IPS-18c (cell line): ENCODE results near the gene TLNRD1.
"Not testable (repeated sequence)": the region's sequence is repeated elsewhere in the genome, so short reads cannot be mapped to it uniquely, and the experiment has no call there.

Source experiments
- H3K4me3 ChIP-seq: 2 replicates; pipeline ENCODE4 v1.7.0; 2013; ENCODE audit warnings: low read depth, mild to moderate bottlenecking, low read length, moderate library complexity; ENCODE audit not compliant: insufficient read depth
- H3K9me3 ChIP-seq: one replicate; pipeline ENCODE4 v1.6.1; 2013; ENCODE audit warnings: mild to moderate bottlenecking, low read length, moderate library complexity; ENCODE audit not compliant: control insufficient read depth, insufficient read depth

The TLNRD1 gene

DNA sequence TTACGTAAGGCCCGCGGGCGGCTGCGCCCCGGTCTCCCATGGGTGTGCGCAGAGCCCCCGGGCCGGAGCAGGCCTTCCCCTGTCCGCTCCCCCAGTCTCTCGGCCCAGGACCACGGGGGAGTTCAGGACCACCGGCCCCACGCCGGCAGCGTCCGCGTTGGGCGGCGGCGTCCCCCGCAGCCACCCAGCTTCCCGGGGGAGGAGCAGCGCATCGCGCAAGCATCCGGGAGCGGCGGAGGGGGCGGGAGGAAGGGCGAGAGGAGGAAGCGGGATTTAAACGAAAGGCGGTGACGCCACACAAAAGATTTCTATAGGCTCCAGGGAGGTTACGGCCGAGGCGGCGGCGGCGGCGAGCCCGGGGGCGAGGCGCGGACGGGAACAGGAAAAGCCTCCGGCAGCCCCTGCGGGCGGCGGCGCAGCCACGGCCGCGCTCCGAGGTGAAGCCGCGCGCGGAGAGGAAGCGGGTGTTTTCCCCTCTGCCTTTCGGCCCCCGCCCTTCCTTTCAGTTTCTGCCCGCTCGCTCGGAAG lies at the start of gene TLNRD1:
TSS of gene TLNRD1 (plus strand) at position 300 of the 528 bp plus-strand sequence. CDS start 1,349 bp downstream, outside the sequence.
- peak within 1 kb of the TSS; percentile 82 for H3K4me3 ChIP-seq

DNA sequence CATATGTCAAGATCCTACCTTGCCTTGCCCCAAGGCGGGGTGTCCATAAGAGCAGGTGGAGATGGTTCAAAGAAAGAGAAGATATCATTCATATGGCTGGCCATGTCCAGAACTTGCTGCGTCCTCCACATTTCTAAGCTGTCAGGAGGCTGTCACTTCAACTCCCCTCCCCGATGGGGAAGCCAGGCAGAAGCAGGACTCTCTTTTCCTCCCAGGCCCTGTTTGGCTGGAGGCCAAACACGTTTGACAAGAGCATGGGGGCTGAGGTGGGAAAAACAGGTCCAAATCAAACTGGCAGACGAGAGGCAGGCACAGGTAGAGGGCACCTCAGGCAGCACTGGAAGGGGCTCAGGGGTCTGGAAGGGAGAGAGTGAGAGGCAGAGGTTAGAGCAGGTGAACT lies 48.8 kb upstream of the TLNRD1 start:
- H3K4me3 ChIP-seq: no peak overlapping the region
- H3K9me3 ChIP-seq: no peaks in the 10 kb centered on the region

More for the DNA sequence above, at the start of gene TLNRD1:
- H3K9me3 ChIP-seq: no peaks in the 10 kb centered on the region

DNA sequence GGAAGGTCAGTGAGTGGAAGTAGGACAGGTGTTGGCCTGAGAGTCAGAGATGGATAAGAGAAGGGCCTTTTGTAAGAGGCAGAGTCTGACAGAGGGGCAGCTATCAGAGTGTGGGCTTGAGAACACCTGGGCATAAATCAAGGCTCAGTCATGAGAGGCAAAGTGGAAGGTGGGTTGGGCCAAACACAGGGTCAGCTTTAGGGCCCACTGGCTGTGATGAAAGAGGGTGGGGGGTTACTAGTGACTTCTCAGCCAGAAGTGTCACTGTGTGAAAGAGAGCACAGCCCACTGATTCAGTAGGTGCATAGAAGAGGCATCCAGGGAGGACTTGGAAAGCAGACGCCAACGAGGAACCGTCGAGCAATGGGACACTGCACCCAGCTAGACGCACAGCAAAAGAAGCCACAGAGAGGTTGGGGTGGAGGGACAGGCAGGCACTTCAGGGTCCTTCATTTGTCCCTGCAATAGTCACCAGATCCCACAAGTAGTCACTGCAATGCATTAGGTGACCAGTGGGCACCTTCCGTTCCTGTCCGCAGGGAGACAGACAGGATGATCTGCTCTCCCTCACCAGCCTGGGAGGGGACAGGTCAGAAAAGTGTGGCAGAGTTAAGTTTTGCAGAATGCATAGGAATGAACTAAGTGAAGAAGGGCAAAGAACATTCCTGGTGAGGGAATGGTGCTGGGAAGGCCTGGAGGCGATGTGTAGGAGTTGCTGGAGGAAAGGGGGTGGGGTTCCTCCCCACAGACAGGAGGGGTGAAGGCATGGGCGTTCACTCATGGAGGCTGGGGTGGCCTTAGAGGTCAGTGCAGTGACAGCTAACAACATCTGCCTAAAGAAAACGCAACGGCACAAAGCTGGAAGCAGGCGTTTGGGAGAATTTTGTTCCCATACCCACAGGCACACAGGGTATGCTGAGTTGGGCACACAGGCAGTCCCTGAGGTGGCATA lies 47.4 kb upstream of the TLNRD1 start:
- Histone ChIP-seq H3K9me3 (no peaks in the 10 kb centered on the region), H3K4me3 (no peak overlapping the region)

DNA sequence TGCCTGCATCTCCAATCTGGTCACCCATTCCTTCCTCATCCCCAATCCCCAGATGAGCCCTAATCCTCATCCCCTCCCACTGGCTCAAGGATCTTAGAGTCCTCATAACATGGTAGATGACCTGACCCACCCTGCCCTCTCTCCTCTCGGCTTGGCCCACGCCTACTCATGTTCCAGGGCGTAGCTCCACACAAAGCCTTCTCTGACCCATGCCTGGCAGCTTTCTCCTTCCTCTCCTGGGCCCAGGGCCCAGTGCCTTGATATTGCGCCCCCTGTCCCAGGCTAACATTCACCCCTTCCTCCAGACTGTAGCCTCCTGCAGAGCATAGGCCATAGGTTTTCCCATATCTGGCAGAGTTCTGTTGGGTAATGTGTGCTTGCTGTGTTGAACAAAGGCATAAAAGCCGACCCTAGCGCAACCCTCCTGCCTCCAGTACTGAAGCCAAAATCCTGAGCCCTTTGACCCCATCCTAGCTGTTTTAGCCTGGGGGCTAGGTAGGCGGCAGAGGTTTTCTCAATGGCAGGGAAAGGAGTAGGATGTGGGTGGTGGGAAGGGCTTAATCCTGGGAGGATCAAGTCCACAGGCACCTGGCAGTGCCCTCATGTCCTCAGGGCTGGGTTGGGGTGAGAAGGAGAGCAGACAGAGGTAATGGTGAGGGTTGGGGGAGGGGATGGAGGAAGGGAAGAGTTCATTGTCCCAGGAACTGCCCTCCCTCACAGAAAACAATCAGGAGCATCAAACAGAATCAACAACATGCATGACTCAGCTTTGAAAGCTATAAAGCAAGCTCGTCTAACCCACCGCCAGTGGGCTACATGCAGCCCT lies 46.6 kb upstream of the TLNRD1 start:
- H3K9me3 ChIP-seq: no peaks in the 10 kb centered on the region
- H3K4me3 ChIP-seq: no peak overlapping the region

DNA sequence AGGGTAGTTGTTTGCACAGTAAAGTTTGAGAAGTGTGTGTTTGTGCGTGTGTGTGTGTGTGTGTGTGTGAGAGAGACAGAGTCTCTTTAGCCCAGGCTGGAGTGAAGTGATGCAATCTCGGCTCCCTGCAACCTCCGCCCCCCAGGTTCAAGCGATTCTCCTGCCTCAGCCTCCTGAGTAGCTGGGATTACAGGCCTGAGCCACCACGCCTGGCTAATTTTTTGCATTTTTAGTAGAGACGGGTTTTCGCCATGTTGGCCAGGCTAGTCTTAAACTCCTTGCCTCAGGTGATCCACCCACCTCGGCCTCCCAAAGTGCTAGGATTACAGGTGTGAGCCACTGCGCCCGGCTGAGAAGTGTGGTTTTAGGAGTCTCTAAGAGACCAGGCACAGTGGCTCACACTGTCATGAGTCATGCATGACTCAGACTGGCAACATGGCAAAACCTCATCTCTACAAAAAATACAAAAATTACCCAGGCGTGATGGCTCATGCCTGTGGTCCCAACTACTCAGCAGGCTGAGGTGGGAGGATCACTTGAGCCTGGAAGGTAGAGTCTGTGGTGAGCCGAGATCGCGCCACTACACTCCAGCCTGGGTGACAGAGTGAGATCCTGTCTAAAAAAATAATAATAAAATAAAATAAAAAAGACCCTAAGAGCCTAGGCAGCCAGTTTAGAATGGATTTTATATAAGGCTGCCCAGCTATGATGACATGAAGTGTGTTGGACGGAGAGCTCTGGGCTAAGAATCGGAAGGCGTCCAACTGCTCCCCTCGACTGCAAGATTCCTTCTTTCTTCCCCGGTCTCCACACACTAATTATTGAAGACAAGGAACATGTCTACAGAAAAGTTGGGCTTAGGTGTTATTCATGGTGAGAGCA lies 44.9 kb upstream of the TLNRD1 start:
- H3K9me3 ChIP-seq, H3K4me3 ChIP-seq: not testable (repeated sequence)

DNA sequence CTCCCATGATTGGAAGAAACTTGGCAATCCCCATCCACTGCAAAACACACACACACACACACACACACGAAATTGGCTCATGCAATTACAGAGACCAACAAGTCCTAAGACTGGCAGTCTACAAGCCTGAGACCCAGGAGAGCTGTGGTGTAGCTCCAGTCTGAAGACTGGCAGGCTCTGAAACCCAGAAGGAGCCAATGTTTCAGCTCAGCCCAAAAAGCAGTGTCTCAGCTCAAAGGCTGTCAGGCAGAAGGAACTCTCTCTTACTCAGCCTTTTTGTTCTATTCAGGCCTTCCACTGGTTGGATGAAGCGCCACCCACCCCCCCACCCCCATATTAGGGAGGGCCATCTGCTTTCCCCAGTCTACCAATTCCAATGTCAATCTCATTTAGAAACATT lies 43.2 kb upstream of the TLNRD1 start:
- Histone ChIP-seq H3K4me3 (no peak overlapping the region), H3K9me3 (no peaks in the 10 kb centered on the region)

DNA sequence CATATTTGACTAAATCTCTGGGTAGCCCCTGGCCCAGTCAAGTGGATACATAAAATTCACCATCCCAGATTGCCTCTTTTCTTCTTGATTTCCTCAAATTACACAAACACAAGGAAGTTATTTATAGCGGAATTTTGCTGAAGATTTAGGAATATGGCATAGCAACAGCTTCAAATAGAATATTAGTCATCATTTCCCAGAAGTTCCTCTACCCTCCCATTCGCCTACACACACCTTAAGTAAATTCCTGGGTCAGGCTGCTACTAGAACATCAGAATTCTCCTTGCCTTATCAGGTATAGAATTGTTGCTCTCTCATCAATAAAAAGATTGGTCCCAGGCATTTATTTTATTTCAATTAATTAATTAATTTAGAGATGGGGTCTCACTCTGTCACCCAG lies 42.7 kb upstream of the TLNRD1 start:
- Histone ChIP-seq H3K9me3 (no peaks in the 10 kb centered on the region), H3K4me3 (no peak overlapping the region)

DNA sequence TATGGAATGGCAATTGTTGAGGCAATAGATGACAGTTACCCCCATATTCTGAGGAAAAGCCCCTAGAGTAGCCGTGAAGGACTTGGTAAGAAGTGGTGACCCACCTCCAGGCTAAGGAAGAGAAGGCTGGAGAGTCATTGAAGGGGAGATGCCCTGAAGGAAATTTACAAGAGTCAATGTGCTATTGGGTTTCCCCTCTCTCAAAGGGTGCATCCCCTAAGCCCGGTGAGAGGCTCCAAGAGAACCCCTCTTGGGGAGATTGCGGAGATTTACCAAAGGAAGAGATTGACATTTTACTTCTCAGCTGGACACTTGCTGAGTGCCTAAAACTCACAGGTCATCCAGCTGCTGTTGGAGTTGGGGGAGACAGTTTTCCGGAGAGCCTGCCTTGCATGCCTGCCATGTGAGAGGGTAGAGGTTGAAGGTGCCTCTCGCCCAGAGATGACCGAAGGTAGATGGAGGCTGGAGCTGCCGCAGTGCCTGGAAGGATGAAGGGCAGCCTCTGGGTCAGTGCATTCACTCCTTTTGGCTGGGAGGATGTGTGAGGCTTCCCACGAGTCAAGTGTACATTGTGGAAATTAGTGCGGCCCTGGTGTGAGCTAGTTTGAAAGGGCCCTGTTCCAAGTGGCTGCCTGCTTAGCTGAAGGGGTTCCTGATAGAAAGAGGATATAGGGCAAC lies 41.8 kb upstream of the TLNRD1 start:
- Histone ChIP-seq H3K4me3 (no peak overlapping the region), H3K9me3 (no peaks in the 10 kb centered on the region)

DNA sequence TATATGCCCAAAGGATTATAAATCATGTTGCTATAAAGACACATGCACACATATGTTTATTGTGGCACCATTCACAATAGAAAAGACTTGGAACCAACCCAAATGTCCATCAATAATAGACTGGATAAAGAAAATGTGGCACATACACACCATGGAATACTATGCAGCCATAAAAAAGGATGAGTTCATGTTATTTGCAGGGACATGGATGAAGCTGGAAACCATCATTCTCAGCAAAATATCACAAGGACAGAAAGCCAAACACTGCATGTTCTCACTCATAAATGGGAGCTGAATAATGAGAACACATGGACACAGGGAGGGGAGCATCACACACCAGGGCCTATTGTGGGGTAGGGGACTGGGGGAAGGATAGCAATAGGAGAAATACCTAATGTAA lies 35.3 kb upstream of the TLNRD1 start:
- not testable (repeated sequence) for H3K4me3 ChIP-seq

DNA sequence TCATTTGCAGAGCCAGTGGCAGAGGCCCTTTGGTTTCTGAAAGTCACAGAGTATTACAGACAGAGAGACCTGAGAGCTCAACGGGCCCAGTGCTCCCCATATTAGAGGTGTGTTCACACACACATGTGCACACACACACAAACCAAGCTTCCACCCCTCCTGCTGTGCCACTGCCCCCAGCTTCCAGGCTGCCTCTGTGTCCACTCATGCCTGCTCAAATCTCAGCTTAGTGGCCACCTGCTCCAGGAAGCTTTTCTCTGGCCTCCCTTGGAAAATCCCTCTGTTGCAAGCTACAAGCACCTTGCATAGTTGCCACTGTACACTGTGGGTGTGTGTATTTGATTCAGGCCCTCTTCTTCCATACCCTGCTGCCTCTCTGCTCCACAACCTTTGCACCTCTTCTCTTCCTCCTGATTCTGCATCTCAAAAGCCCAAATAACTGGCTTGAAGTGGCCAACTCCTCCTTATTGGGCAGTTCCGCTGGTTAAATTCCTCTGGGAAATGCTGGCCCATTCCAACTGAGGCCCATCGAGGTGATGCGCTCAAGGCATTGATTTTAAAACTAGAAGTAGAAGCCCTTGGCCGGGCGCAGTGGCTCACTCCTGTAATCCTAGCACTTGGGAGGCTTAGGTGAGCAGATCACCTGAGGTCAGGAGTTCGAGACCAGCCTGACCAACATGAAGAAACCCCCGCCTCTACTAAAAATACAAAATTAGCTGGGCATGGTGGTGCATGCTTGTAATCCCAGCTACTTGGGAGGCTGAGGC lies 34.1 kb upstream of the TLNRD1 start:
- H3K9me3 ChIP-seq: no peaks in the 10 kb centered on the region
- H3K4me3 ChIP-seq: no peak overlapping the region

More for the DNA sequence above, 35.3 kb upstream of the TLNRD1 start:
- H3K9me3 ChIP-seq: not testable (repeated sequence)

DNA sequence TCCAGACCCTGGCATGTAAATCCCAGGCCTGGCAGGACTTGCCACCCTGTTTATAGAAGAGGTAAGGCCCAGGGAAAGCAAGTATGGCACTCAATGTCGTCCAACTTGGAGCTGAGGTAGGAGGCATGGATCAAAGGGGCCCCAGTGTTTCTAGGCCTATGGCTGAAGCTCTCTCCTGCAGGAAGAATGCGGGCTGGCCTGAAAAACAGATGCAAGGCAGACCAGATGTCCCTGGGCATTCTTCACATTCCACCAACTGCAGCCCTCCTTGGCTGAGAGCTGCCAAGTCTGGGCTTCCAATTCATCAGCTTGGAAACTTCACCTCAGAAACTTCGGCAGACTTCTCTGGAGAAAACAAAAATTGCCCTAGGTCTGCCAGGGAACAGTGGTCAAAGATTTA lies 33.3 kb upstream of the TLNRD1 start:
- no peak overlapping the region for H3K4me3 ChIP-seq

DNA sequence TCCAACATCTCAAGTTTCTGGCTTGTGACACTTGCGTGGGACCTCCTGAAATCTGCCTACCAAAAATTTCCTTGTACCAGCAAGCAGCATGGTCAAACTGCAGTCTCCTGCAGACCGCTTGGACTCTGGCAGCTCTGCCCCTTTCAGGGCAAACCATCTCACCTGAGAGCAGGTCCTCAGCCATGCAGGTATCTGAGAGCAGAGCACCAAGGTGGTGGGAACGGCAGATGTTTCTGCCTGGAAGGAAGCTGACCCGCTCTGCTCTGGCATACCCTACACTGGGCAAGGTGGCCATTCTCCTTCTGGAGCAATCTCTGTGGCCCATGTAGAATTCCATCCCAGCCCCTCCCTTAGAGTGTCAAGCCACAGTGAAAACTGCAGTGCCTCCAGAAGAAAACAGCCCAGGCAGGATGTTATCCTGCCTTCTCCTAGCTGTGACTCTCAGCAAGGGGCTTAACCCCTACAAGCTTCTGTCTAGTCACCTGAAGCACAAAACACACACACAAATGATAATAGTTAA lies 32.7 kb upstream of the TLNRD1 start:
- no peak overlapping the region for H3K4me3 ChIP-seq

More for the DNA sequence above, 33.3 kb upstream of the TLNRD1 start:
- H3K9me3 ChIP-seq: no peaks in the 10 kb centered on the region

DNA sequence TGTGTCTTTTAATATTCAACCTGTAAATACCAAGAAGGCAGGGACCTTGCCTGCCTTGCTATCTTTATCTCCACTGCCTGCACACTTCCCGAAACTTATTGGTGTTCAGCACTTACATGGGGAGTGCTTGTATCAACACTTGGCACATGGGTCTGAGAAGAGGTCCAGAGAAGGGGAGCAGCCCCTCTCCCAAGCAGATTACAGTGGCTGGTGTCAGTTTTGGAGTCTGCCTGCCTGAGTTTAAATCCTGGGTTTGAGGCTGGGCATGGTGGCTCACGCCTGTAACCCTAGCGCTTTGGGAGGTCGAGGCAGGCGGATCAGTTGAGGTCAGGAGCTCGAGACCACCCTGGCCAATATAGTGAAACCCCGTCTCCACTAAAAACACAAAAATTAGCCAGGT lies 31.4 kb upstream of the TLNRD1 start:
- no peaks in the 10 kb centered on the region for H3K9me3 ChIP-seq
- H3K4me3 ChIP-seq: no peak overlapping the region

More for the DNA sequence above, 32.7 kb upstream of the TLNRD1 start:
- no peaks in the 10 kb centered on the region for H3K9me3 ChIP-seq

DNA sequence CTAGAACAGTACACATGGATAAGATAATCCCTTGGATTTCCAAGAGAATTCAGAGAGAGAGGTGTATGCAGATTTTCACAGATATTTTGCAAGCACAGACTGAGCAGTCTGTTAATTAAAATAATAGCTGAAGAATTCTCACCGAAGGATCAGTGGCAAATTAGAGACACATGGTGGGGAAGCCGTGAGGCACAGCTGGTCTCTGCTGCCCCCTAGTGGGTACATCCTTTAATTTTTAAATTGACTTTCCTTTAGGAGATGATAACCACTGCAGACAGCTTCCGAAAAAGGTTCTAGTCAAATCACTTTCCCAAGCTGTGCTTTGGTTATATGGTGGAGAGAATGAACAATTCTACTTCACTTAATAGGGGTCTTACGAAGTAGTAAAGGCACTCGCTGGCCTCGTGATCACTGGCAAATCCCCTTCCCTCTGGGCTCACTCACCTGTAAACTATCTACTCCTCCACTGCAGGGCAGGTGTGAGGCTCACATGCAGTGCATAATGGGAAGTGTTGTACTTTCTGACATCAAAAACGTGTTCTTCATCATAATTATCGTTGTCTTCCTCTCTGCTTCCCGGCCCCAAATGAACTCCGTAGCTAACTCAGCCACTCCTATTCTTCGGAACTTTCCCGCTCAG lies 30.6 kb upstream of the TLNRD1 start:
- Histone ChIP-seq H3K4me3 (no peak overlapping the region), H3K9me3 (no peaks in the 10 kb centered on the region)

DNA sequence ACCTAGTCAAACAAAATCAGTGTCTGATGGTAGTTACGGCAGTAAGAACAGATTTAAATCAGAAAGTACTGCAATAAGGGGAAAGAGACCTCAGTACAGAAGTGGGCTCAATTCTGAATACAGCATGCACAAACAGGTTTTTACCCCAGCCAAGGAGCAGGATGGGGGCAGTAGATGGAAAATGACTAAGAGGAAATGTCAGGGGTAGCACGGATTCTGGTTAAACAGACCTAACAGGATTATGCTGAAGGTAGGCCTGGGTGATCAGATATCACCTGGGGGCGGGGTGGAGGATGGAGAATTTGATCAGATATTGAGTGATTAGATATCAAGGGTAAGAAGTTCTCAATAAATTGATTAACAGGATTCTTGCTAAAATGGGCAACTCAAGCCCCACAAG lies 30.1 kb upstream of the TLNRD1 start:
- H3K4me3 ChIP-seq: no peak overlapping the region
- H3K9me3 ChIP-seq: no peaks in the 10 kb centered on the region
